ENCODE results near the gene RND2. TPM values are rescaled to one million over a fixed set of nuclear protein-coding genes. Genes with fewer than 3 reads are reported as not detected.
A peak's percentile ranks its signal among the peaks of the same experiment; 100 is the strongest.

Gene RND2
- total and polyA plus RNA-seq, 8 donors, result 0.73 to 2.0 (median 1.7) TPM

GRCh38 chr17:43021741-43022512, 3.1 kb upstream of the RND2 start, which contains the start of gene VAT1:
TSS of gene VAT1 (minus strand) at chr17:43022385. CDS start at chr17:43022322, 63 bp downstream.
- intact Hi-C loops (cut with DNase I), result loop anchor here in 1 of 2 donors (10.0 kb wide), 1 partner anchor 293 kb away; no protein-coding TSS in a partner anchor
- ATAC-seq, result peak; percentile 81
- H3K4me3 ChIP-seq, result peak within 1 kb of the TSS; percentile 100
- peak; percentile 78 to 97 (median 86) for DNase-seq
- peaks cover 14 to 64% of the 10 kb centered on the region in 2 donors for H3K4me1 ChIP-seq
- peaks cover 0 to 16% of the 10 kb centered on the region in 2 donors for H3K36me3 ChIP-seq
- peak within 1 kb of the TSS; percentile 88 to 90 for H3K27ac ChIP-seq
- H3K27me3 ChIP-seq, result no peaks in the 10 kb centered on the region
- TF ChIP-seq CTCF (IDR thresholded peaks at IDR 0.05), result no peak
- H3K9me3 ChIP-seq, result no peaks in the 10 kb centered on the region

GRCh38 chr17:43025290-43025657, 243 bp downstream of the RND2 start:
- no peak for ATAC-seq
- no peaks in the 10 kb centered on the region for H3K36me3 ChIP-seq
- H3K4me3 ChIP-seq, result peak overlapping the region in 1 of 2 donors; percentile 56
- no peaks in the 10 kb centered on the region for H3K9me3 ChIP-seq
- no peaks in the 10 kb centered on the region for H3K27me3 ChIP-seq
- no peak overlapping the region for H3K27ac ChIP-seq
- H3K4me1 ChIP-seq, result peaks cover 2 to 40% of the 10 kb centered on the region in 2 donors
- intact Hi-C loops (cut with DNase I), result loop anchor here in 1 of 2 donors (10.0 kb wide), 1 partner anchor 290 kb away; no protein-coding TSS in a partner anchor
- TF ChIP-seq CTCF (IDR thresholded peaks at IDR 0.05), result no peak
- no peak for DNase-seq

- H3K27ac ChIP-seq, result no peak overlapping the region
- no peaks in the 10 kb centered on the region for H3K9me3 ChIP-seq
- peaks cover 0 to 33% of the 10 kb centered on the region in 2 donors for H3K4me1 ChIP-seq
- no peak overlapping the region for H3K4me3 ChIP-seq
- intact Hi-C loops (cut with DNase I), result loop anchor here in 1 of 2 donors (10.0 kb wide), 1 partner anchor 289 kb away; no protein-coding TSS in a partner anchor
- H3K36me3 ChIP-seq, result no peaks in the 10 kb centered on the region
- DNase-seq (no peak), ATAC-seq (no peak)
- H3K27me3 ChIP-seq, result no peaks in the 10 kb centered on the region
- no peak for TF ChIP-seq CTCF (IDR thresholded peaks at IDR 0.05)
Measured at GRCh38 chr17:43025766-43026537, 921 bp downstream of the RND2 start.

GRCh38 chr17:43026595-43026994, 1.6 kb downstream of the RND2 start:
- Histone ChIP-seq H3K27me3 (no peaks in the 10 kb centered on the region), H3K27ac (no peak overlapping the region), H3K4me3 (no peak overlapping the region), H3K36me3 (no peaks in the 10 kb centered on the region), H3K4me1 (peaks cover 0 to 28% of the 10 kb centered on the region in 2 donors), H3K9me3 (no peaks in the 10 kb centered on the region)
- no peak for TF ChIP-seq CTCF (IDR thresholded peaks at IDR 0.05)
- intact Hi-C loops (cut with DNase I), result loop anchor here in 1 of 2 donors (10.0 kb wide), 1 partner anchor 288 kb away; no protein-coding TSS in a partner anchor
- ATAC-seq (no peak), DNase-seq (no peak)
